ENCODE results near the gene CRABP1. TPM values are rescaled to one million over a fixed set of nuclear protein-coding genes. Genes with fewer than 3 reads are reported as not detected.

The CRABP1 gene
- total RNA-seq, 3 donors from 2014 or later (not counting 1 experiment from before 2014, with no cell fraction given) = not detected

DNA sequence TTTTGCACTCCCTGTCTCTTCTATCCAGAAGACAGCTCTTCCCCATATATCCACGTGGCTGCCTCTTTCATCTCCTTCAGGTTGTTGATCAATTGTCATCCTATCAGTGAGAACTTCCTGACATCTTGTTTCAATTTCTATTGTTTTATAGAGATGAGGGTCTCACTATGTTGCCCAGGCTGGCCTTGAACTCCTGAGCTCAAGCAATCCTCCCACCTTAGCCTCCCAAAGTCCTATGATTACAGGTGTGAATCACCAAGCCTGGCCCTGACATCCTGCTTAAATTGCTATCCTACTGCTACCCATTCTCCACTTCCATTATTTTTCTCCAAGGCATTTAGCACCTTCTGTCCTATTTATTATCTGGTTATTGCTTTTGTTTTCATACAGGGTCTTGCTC, 53.0 kb downstream of the CRABP1 start:
- H3K27ac ChIP-seq (ENCODE audit: low read length) = no peak overlapping the region
- DNase-seq = no peak
- no peak for ATAC-seq
- H3K27me3 ChIP-seq (ENCODE audit: control insufficient read depth, insufficient read depth, low read length) = no peaks in the 10 kb centered on the region
- H3K36me3 ChIP-seq (ENCODE audit: control insufficient read depth, insufficient read depth, low read length) = no peaks in the 10 kb centered on the region
- 75% methylated on average over 1 of the region's 1 CpG for WGBS (ENCODE audit: insufficient coverage)
- no peak overlapping the region for H3K4me3 ChIP-seq (ENCODE audit: low read length)
- peaks cover 16 to 17% of the 10 kb centered on the region in 2 donors for H3K4me1 Mint-ChIP-seq
- H3K4me1 ChIP-seq (ENCODE audit: control insufficient read depth, insufficient read depth, low read length) = peaks cover 8% of the 10 kb centered on the region
- intact Hi-C loops (cut with micrococcal nuclease) = no loop called here
- no peaks in the 10 kb centered on the region for H3K36me3 Mint-ChIP-seq
- H3K9me3 Mint-ChIP-seq = no peaks in the 10 kb centered on the region
- peaks cover 0 to 10% of the 10 kb centered on the region in 2 donors for H3K27me3 Mint-ChIP-seq (ENCODE audit: low read depth in 2 of 2)
- no peak overlapping the region for H3K27ac Mint-ChIP-seq
- TF ChIP-seq, protein P1, sequence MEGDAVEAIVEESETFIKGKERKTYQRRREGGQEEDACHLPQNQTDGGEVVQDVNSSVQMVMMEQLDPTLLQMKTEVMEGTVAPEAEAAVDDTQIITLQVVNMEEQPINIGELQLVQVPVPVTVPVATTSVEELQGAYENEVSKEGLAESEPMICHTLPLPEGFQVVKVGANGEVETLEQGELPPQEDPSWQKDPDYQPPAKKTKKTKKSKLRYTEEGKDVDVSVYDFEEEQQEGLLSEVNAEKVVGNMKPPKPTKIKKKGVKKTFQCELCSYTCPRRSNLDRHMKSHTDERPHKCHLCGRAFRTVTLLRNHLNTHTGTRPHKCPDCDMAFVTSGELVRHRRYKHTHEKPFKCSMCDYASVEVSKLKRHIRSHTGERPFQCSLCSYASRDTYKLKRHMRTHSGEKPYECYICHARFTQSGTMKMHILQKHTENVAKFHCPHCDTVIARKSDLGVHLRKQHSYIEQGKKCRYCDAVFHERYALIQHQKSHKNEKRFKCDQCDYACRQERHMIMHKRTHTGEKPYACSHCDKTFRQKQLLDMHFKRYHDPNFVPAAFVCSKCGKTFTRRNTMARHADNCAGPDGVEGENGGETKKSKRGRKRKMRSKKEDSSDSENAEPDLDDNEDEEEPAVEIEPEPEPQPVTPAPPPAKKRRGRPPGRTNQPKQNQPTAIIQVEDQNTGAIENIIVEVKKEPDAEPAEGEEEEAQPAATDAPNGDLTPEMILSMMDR (IDR thresholded peaks at IDR 0.05) = no peak
- no peaks in the 10 kb centered on the region for H3K9me3 ChIP-seq (ENCODE audit: control insufficient read depth, insufficient read depth, low read length)
- no peak overlapping the region for H3K4me3 Mint-ChIP-seq

DNA sequence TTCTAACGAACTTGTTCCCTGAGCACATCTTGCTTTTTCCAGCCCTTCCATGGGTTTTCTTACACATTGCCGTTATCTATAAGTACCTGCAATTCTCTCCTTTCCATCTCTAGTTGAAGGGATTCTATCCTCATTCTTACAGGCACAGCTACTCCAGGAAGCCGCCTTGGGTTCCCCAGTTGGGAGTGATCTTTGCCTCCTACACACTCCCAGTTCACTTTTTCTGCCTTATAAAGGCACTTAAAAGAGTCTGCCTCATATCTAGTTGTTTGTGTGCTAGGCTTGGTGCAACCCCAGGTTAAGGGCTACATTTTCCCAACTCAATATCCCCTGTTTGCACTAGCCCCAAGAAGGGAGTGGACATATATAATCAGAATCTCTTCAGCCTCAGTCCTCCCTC, 53.9 kb downstream of the CRABP1 start:
- 74% methylated on average over 3 of the region's 3 CpGs for WGBS (ENCODE audit: insufficient coverage)
- peaks cover 0 to 10% of the 10 kb centered on the region in 2 donors for H3K27me3 Mint-ChIP-seq (ENCODE audit: low read depth in 2 of 2)
- no peak overlapping the region for H3K4me3 Mint-ChIP-seq

DNA sequence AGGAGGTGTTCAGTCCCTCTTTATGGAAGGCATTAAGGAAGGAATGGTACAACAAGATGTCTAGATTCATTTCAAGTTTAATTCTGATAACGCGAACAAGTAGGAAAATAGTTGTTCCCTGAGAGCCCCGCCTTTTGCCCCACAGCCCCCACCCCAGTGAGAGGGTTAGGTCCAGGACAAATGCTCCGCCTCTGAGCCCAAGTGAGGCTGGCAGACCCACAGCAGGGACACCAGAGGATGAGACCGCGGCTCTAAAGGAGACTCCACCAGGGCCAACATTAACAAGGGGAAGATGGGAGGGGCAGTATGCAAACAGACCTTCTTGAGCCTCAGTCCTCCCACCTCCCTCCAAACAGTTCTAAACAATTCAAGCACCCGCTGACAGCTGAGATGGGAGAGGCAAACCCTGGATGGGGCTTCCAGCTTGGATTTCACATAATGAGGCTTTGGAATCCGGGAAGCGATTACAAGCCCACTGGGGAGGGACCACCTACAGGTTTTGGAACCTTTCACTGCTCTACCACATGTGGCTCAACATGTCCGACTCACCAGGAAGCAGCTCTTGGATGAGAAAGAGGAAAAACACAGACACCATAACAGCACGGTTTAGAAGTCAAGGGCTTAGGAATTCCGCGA, 54.9 kb downstream of the CRABP1 start:
- no peaks in the 10 kb centered on the region for H3K9me3 ChIP-seq (ENCODE audit: control insufficient read depth, insufficient read depth, low read length)
- no peaks in the 10 kb centered on the region for H3K27me3 ChIP-seq (ENCODE audit: control insufficient read depth, insufficient read depth, low read length)
- no peak overlapping the region for H3K27ac ChIP-seq (ENCODE audit: low read length)
- H3K9me3 Mint-ChIP-seq = no peaks in the 10 kb centered on the region
- peaks cover 13% of the 10 kb centered on the region for H3K4me1 ChIP-seq (ENCODE audit: control insufficient read depth, insufficient read depth, low read length)
- H3K4me1 Mint-ChIP-seq = peaks cover 16 to 17% of the 10 kb centered on the region in 2 donors
- peaks cover 0 to 10% of the 10 kb centered on the region in 2 donors for H3K27me3 Mint-ChIP-seq (ENCODE audit: low read depth in 2 of 2)
- DNase-seq (no peak), ATAC-seq (no peak)
- TF ChIP-seq, protein P1 (IDR thresholded peaks at IDR 0.05) = no peak
- intact Hi-C loops (cut with micrococcal nuclease) = no loop called here
- no peak overlapping the region for H3K27ac Mint-ChIP-seq
- no peak overlapping the region for H3K4me3 Mint-ChIP-seq
- no peaks in the 10 kb centered on the region for H3K36me3 Mint-ChIP-seq
- H3K4me3 ChIP-seq (ENCODE audit: low read length) = no peak overlapping the region
- no peaks in the 10 kb centered on the region for H3K36me3 ChIP-seq (ENCODE audit: control insufficient read depth, insufficient read depth, low read length)
- 93% methylated on average over 13 of the region's 13 CpGs for WGBS (ENCODE audit: insufficient coverage)

More for the DNA sequence above, 53.9 kb downstream of the CRABP1 start:
- Histone ChIP-seq H3K27ac (ENCODE audit: low read length) (no peak overlapping the region), H3K4me3 (ENCODE audit: low read length) (no peak overlapping the region), H3K9me3 (ENCODE audit: control insufficient read depth, insufficient read depth, low read length) (no peaks in the 10 kb centered on the region), H3K27me3 (ENCODE audit: control insufficient read depth, insufficient read depth, low read length) (no peaks in the 10 kb centered on the region), H3K4me1 (ENCODE audit: control insufficient read depth, insufficient read depth, low read length) (peaks cover 13% of the 10 kb centered on the region), H3K36me3 (ENCODE audit: control insufficient read depth, insufficient read depth, low read length) (no peaks in the 10 kb centered on the region)
- intact Hi-C loops (cut with micrococcal nuclease) = no loop called here
- H3K27ac Mint-ChIP-seq = no peak overlapping the region
- TF ChIP-seq, protein P1 (IDR thresholded peaks at IDR 0.05) = no peak
- DNase-seq (no peak), ATAC-seq (no peak)
- H3K36me3 Mint-ChIP-seq = no peaks in the 10 kb centered on the region
- peaks cover 16 to 17% of the 10 kb centered on the region in 2 donors for H3K4me1 Mint-ChIP-seq
- H3K9me3 Mint-ChIP-seq = no peaks in the 10 kb centered on the region
